ENCODE measurements around the gene ZBTB37.
A peak's percentile ranks its signal among the peaks of the same experiment; 100 is the strongest.
"Not testable (repeated sequence)": the region's sequence is repeated elsewhere in the genome, so short reads cannot be mapped to it uniquely, and the experiment has no call there.

The ZBTB37 gene

GRCh38 chr1:173865468-173866164, 2.6 kb upstream of the ZBTB37 start:
- DNase-seq: no peak

- no peak for DNase-seq
Observed at GRCh38 chr1:173866413-173867115, 1.6 kb upstream of the ZBTB37 start.

- no peak for DNase-seq
Observed at GRCh38 chr1:173867141-173867752, 933 bp upstream of the ZBTB37 start.

GRCh38 chr1:173867753-173868265, 371 bp upstream of the ZBTB37 start, which contains the start of gene GAS5:
GAS5 (minus strand) TSS chr1:173867989.
- DNase-seq: peak; percentile 99

- no peak for DNase-seq
Observed at GRCh38 chr1:173869021-173869359, 810 bp downstream of the ZBTB37 start.

- peak; percentile 48 for DNase-seq
Observed at GRCh38 chr1:173870252-173871075, 2.3 kb downstream of the ZBTB37 start.

GRCh38 chr1:173871091-173871490, 2.9 kb downstream of the ZBTB37 start:
- DNase-seq: no peak

GRCh38 chr1:173871500-173871899, 3.3 kb downstream of the ZBTB37 start:
- no peak for DNase-seq

- DNase-seq: no peak
Observed at GRCh38 chr1:173876732-173877131, 8.6 kb downstream of the ZBTB37 start.

GRCh38 chr1:173878251-173878650, 10.1 kb downstream of the ZBTB37 start:
- DNase-seq: no peak

GRCh38 chr1:173881117-173881516, 12.9 kb downstream of the ZBTB37 start:
- not testable (repeated sequence) for DNase-seq

- no peak for DNase-seq
Observed at GRCh38 chr1:173884701-173885100, 16.5 kb downstream of the ZBTB37 start.

- DNase-seq: no peak
Observed at GRCh38 chr1:173886746-173887611, 18.8 kb downstream of the ZBTB37 start.

- no peak for DNase-seq
Observed at GRCh38 chr1:173887627-173888026, 19.4 kb downstream of the ZBTB37 start.

GRCh38 chr1:173888749-173889148, 20.6 kb downstream of the ZBTB37 start:
- DNase-seq: no peak

GRCh38 chr1:173889885-173890284, 21.7 kb downstream of the ZBTB37 start:
- DNase-seq: no peak

GRCh38 chr1:173893611-173894010, 25.4 kb downstream of the ZBTB37 start:
- DNase-seq: no peak

GRCh38 chr1:173894189-173894588, 26.0 kb downstream of the ZBTB37 start:
- no peak for DNase-seq

GRCh38 chr1:173900427-173900826, 32.2 kb downstream of the ZBTB37 start:
- DNase-seq: no peak

GRCh38 chr1:173900992-173901391, 32.8 kb downstream of the ZBTB37 start:
- DNase-seq: no peak

GRCh38 chr1:173903827-173904531, 35.8 kb downstream of the ZBTB37 start:
- no peak for DNase-seq

All from GDM1 (cell line).